ENCODE results near the gene IL2RA. TPM values are rescaled to one million over a fixed set of nuclear protein-coding genes. Genes with fewer than 3 reads are reported as not detected.

IL2RA gene
- total RNA-seq, 1 donor: not detected

GRCh38 chr10:6071181-6072175 lies 9.3 kb upstream of the IL2RA start:
- H4K20me1 ChIP-seq (ENCODE audit: insufficient read depth, low read length): no peaks in the 10 kb centered on the region
- no peak overlapping the region for H2AFZ ChIP-seq (ENCODE audit: low read length)
- no peak for TF ChIP-seq CTCF (IDR thresholded peaks at IDR 0.05; ENCODE audit: extremely low read depth, low read depth, low read length)
- no peak overlapping the region for H3K27ac ChIP-seq (ENCODE audit: low read depth, low read length)
- H3K79me2 ChIP-seq (ENCODE audit: insufficient read depth, low read length): no peaks in the 10 kb centered on the region
- no peaks in the 10 kb centered on the region for H3K9me3 ChIP-seq (ENCODE audit: low read depth, low read length)
- no peak overlapping the region for H3K4me3 ChIP-seq (ENCODE audit: insufficient read depth, low read length)
- peaks cover 5% of the 10 kb centered on the region for H3K4me1 ChIP-seq (ENCODE audit: insufficient read depth, low read length)
- peak; percentile 51 for DNase-seq (ENCODE audit: insufficient read length, low spot score, missing footprints)
- no peaks in the 10 kb centered on the region for H3K36me3 ChIP-seq (ENCODE audit: insufficient read depth, low read length)
- no peak overlapping the region for H3K4me2 ChIP-seq (ENCODE audit: insufficient read depth, low read length)
- H3K27me3 ChIP-seq (ENCODE audit: insufficient read depth, low read length): peaks cover 13% of the 10 kb centered on the region

GRCh38 chr10:6070660-6071059 lies 8.5 kb upstream of the IL2RA start:
- Histone ChIP-seq H3K4me1 (ENCODE audit: insufficient read depth, low read length) (peaks cover 5% of the 10 kb centered on the region), H3K79me2 (ENCODE audit: insufficient read depth, low read length) (no peaks in the 10 kb centered on the region), H3K27ac (ENCODE audit: low read depth, low read length) (no peak overlapping the region), H3K27me3 (ENCODE audit: insufficient read depth, low read length) (peaks cover 18% of the 10 kb centered on the region), H3K4me2 (ENCODE audit: insufficient read depth, low read length) (no peak overlapping the region), H4K20me1 (ENCODE audit: insufficient read depth, low read length) (no peaks in the 10 kb centered on the region), H3K36me3 (ENCODE audit: insufficient read depth, low read length) (no peaks in the 10 kb centered on the region), H3K4me3 (ENCODE audit: insufficient read depth, low read length) (no peak overlapping the region), H3K9me3 (ENCODE audit: low read depth, low read length) (no peaks in the 10 kb centered on the region), H2AFZ (ENCODE audit: low read length) (no peak overlapping the region)
- DNase-seq (ENCODE audit: insufficient read length, low spot score, missing footprints): no peak
- TF ChIP-seq CTCF (IDR thresholded peaks at IDR 0.05; ENCODE audit: extremely low read depth, low read depth, low read length): no peak

- Histone ChIP-seq H4K20me1 (ENCODE audit: insufficient read depth, low read length) (no peaks in the 10 kb centered on the region), H3K79me2 (ENCODE audit: insufficient read depth, low read length) (no peaks in the 10 kb centered on the region), H3K9me3 (ENCODE audit: low read depth, low read length) (no peaks in the 10 kb centered on the region), H3K4me3 (ENCODE audit: insufficient read depth, low read length) (no peak overlapping the region), H2AFZ (ENCODE audit: low read length) (no peak overlapping the region), H3K27ac (ENCODE audit: low read depth, low read length) (no peak overlapping the region), H3K4me1 (ENCODE audit: insufficient read depth, low read length) (no peaks in the 10 kb centered on the region), H3K4me2 (ENCODE audit: insufficient read depth, low read length) (no peak overlapping the region), H3K27me3 (ENCODE audit: insufficient read depth, low read length) (peaks cover 18% of the 10 kb centered on the region), H3K36me3 (ENCODE audit: insufficient read depth, low read length) (no peaks in the 10 kb centered on the region)
- TF ChIP-seq CTCF (IDR thresholded peaks at IDR 0.05; ENCODE audit: extremely low read depth, low read depth, low read length): no peak
- DNase-seq (ENCODE audit: insufficient read length, low spot score, missing footprints): no peak
Measured at GRCh38 chr10:6069081-6069931, 7.1 kb upstream of the IL2RA start.
